ENCODE results near the gene ARF6.
"Not testable (repeated sequence)": the region's sequence is repeated elsewhere in the genome, so short reads cannot be mapped to it uniquely, and the experiment has no call there.

DNA sequence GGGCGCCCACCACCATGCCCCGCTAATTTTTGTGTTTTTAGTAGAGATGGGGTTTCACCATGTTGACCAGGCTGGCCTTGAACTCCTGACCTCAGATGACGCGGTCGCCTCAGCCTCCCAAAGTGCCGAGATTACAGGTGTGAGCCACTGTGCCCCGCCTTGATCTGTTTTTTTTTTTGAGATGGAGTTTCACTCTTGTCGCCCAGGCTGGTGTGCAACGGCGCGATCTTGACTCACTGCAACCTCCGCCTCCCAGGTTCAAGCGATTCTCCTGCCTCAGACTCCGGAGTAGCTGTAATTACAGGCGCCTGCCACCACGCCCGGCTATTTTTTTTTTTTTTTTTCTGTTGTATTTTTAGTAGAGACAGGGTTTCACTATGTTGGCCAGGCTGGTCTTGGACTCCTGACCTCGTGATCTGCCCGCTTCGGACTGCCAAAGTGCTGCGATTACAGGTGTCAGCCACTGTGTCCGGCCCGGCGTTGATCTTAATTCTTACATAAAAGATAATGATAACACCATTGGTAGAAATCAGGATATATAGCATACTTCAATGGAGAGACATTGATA is 9.9 kb downstream of the ARF6 start:
- TF ChIP-seq, protein P1, sequence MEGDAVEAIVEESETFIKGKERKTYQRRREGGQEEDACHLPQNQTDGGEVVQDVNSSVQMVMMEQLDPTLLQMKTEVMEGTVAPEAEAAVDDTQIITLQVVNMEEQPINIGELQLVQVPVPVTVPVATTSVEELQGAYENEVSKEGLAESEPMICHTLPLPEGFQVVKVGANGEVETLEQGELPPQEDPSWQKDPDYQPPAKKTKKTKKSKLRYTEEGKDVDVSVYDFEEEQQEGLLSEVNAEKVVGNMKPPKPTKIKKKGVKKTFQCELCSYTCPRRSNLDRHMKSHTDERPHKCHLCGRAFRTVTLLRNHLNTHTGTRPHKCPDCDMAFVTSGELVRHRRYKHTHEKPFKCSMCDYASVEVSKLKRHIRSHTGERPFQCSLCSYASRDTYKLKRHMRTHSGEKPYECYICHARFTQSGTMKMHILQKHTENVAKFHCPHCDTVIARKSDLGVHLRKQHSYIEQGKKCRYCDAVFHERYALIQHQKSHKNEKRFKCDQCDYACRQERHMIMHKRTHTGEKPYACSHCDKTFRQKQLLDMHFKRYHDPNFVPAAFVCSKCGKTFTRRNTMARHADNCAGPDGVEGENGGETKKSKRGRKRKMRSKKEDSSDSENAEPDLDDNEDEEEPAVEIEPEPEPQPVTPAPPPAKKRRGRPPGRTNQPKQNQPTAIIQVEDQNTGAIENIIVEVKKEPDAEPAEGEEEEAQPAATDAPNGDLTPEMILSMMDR (conservative IDR thresholded peaks at IDR 0.05 in 1 of 2, IDR thresholded peaks at IDR 0.05 in 1 of 2; ENCODE audit: extremely low read depth in 1 of 2, insufficient read depth in 1 of 2, low read depth in 1 of 2, low read length in 2 of 2), result not testable (repeated sequence)
- not testable (repeated sequence) for TF ChIP-seq EZH2 (IDR thresholded peaks at IDR 0.05; ENCODE audit: borderline replicate concordance, low read length)

Data from mammary epithelial cell (primary cell).